Upper lobe of left lung (tissue), 6 donors: ENCODE measurements around the gene ATP5ME. TPM values are rescaled to one million over a fixed set of nuclear protein-coding genes. Genes with fewer than 3 reads are reported as not detected.

Source experiments
- ATAC-seq, 2 donors: fragments of 200-7000 bp; cut with Tn5 transposase; one replicate each; pipeline ENCODE4 v1.9.1; 2022; ENCODE audit warnings: mild to moderate bottlenecking in 2 of 2, moderate library complexity in 2 of 2; ENCODE audit not compliant: low FRiP score in 2 of 2
- DNase-seq, 2 donors: peaks; one replicate each; pipeline ENCODE4 v3.0.0-alpha.2; 2019 to 2020
- H3K27ac ChIP-seq, 4 donors: fragments of 200-600 bp; sonication (generic); one replicate each; pipeline ENCODE4 v1.5.1; 2016 to 2019
- H3K27me3 ChIP-seq, 4 donors: fragments of 200-600 bp; sonication (generic); one replicate each; pipeline ENCODE4 v1.5.1; 2017 to 2019
- H3K36me3 ChIP-seq, 4 donors: fragments of 200-600 bp; sonication (generic); one replicate each; pipeline ENCODE4 v1.5.1; 2016 to 2019
- H3K4me1 ChIP-seq, 4 donors: fragments of 200-600 bp; sonication (generic); one replicate each; pipeline ENCODE4 v1.5.1; 2018 to 2019
- H3K4me3 ChIP-seq, 4 donors: fragments of 200-600 bp; sonication (generic); one replicate each; pipeline ENCODE4 v1.5.1; 2017 to 2019; ENCODE audit warnings: mild to moderate bottlenecking in 2 of 4, moderate library complexity in 1 of 4
- H3K9me3 ChIP-seq, 4 donors: fragments of 200-600 bp; sonication (generic); one replicate each; pipeline ENCODE4 v1.5.1; 2018 to 2019
- EP300 ChIP-seq, 4 donors: sonication (generic); formaldehyde crosslinking; IDR thresholded peaks; one replicate each; pipeline ENCODE4 v1.5.1; 2017; ENCODE audit warnings: antibody characterized with exemption in 4 of 4, control low read depth in 2 of 4
- POLR2A ChIP-seq, 4 donors: fragments of 450-650 bp; IDR thresholded peaks; one replicate each; pipeline ENCODE4 v1.5.1; 2016 to 2017; ENCODE audit warnings: antibody characterized with exemption in 4 of 4, mild to moderate bottlenecking in 2 of 4
- POLR2AphosphoS5 ChIP-seq, 2 donors: sonication (generic); formaldehyde crosslinking; IDR thresholded peaks; one replicate each; pipeline ENCODE4 v1.5.1; 2017; ENCODE audit warnings: antibody characterized with exemption in 2 of 2
- WGBS, 2 donors: methylation state at CpG; one replicate each; pipeline ENCODE4 v1.1.5; 2017 to 2018; 5-methylcytosine and 5-hydroxymethylcytosine counted together
- total RNA-seq, 6 donors: library from RNA; depleted of rRNA in 4 of 6; stranded (reverse); fragments of >200 nt in 4 of 6; gene quantifications; one replicate each; pipeline versions ENCODE4 v1.1.0 to v1.2.1, GENCODE V29; 2016 to 2021
- TF ChIP-seq, protein P1 (sequence below), 6 experiments: fragments of 450-650 bp in 4 of 6; fragments of 200-600 bp in 2 of 6; sonication (generic) in 2 of 6; IDR thresholded peaks; one replicate each; pipeline ENCODE4 v1.5.1; 2016 to 2019; ENCODE audit warnings: antibody characterized with exemption in 6 of 6
- donor health status: DM: no; HTN: no; CAD: no; lungs with moderate emphysema.
- donor health status: DM: no; HTN: yes; CAD: no; lungs with severe emphysema.

The ATP5ME gene
- total RNA-seq, 6 donors from 2014 or later, result 22.6 to 216 (median 106) TPM

DNA sequence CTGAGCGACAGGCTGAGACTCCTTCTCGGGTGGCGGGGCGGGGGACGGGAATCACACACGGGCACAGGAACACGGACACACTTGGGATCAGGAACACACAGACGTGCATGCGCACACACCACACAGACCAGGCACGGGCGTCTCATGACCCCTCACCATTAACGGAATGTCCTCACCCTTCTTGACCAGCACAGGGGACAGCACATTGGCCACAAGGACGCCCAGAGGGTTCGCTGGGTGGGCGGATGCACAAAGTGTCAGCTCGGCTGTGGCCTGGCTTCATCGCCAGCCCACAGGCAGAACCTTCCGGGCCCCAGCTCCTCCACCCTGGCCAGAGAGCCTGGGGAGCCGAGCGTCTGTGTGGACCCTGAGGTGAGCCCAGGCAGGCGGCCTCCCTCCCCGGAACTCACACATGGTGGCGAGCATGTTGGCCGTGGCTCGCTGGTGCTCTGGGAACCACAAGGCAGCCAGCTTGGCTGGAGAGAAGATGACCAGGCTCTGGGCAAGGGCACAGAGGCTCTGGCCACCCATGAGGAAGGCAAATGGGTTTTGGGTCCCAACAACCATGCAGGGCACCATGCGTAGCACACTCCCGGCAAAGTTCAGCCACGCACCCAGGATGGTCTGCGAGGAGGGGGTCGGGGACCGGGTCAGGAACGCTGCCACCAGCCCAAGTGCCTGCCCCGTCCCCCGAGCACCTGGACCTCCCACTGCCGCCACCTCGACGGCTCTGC is 11.8 kb upstream of the ATP5ME start:
- 94 to 96% methylated on average over 15 to 37 of the region's 37 CpGs for WGBS, 2 donors
- H3K9me3 ChIP-seq, result no peaks in the 10 kb centered on the region
- H3K36me3 ChIP-seq, result peaks cover 0 to 5% (median 0%) of the 10 kb centered on the region in 4 donors
- H3K4me1 ChIP-seq, result peaks cover 43 to 66% (median 52%) of the 10 kb centered on the region in 4 donors
- no peak for TF ChIP-seq POLR2AphosphoS5 (IDR thresholded peaks at IDR 0.05)
- no peak for TF ChIP-seq EP300 (IDR thresholded peaks at IDR 0.05)
- no peak for TF ChIP-seq POLR2A (IDR thresholded peaks at IDR 0.05)
- TF ChIP-seq, protein P1, sequence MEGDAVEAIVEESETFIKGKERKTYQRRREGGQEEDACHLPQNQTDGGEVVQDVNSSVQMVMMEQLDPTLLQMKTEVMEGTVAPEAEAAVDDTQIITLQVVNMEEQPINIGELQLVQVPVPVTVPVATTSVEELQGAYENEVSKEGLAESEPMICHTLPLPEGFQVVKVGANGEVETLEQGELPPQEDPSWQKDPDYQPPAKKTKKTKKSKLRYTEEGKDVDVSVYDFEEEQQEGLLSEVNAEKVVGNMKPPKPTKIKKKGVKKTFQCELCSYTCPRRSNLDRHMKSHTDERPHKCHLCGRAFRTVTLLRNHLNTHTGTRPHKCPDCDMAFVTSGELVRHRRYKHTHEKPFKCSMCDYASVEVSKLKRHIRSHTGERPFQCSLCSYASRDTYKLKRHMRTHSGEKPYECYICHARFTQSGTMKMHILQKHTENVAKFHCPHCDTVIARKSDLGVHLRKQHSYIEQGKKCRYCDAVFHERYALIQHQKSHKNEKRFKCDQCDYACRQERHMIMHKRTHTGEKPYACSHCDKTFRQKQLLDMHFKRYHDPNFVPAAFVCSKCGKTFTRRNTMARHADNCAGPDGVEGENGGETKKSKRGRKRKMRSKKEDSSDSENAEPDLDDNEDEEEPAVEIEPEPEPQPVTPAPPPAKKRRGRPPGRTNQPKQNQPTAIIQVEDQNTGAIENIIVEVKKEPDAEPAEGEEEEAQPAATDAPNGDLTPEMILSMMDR (IDR thresholded peaks at IDR 0.05), result no peak
- no peak overlapping the region for H3K4me3 ChIP-seq
- H3K27me3 ChIP-seq, result no peaks in the 10 kb centered on the region
- no peak overlapping the region for H3K27ac ChIP-seq
- ATAC-seq (no peak), DNase-seq (peak in 1 of 2 donors; percentile 66)

DNA sequence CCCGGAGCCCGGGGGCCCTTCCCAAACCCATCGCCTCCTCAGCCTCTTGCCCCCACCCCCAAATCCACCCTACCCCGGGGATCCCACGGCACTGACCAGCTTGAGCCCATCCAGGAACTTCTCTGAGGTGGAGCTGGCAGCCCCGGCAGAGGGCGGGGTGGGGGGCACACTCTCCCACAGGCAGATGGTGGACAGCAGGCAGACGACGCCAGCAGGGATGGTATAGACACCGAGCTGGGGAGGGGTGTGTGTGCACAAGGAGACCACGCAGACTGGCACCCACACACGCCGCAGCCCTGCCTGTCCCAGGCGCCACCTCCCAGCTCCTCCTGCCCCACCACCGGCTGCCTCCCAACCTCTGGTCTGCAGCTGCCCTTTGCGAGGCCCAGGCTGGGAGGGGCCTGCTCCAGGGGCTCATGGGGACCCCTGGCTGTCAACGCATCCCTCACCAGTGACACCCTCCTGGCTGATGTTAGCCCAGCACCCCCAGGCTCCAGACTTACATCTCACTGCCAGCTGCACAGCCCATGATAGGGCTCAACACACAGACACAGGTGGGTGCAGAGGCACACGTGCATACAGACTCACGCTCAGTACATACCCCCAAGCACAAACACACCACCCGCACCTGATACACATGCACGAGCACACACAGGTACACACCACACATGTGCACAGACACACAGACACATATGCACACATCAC is 10.7 kb upstream of the ATP5ME start:
- Histone ChIP-seq H3K27ac (no peak overlapping the region), H3K27me3 (no peaks in the 10 kb centered on the region), H3K4me3 (no peak overlapping the region), H3K4me1 (peaks cover 47 to 73% (median 54%) of the 10 kb centered on the region in 4 donors), H3K9me3 (no peaks in the 10 kb centered on the region), H3K36me3 (peaks cover 0 to 5% (median 0%) of the 10 kb centered on the region in 4 donors)
- TF ChIP-seq, protein P1 (IDR thresholded peaks at IDR 0.05), result no peak
- TF ChIP-seq POLR2AphosphoS5 (IDR thresholded peaks at IDR 0.05), result no peak
- TF ChIP-seq POLR2A (IDR thresholded peaks at IDR 0.05), result no peak
- TF ChIP-seq EP300 (IDR thresholded peaks at IDR 0.05), result no peak
- 86 to 89% methylated on average over 7 to 20 of the region's 21 CpGs for WGBS, 2 donors
- ATAC-seq (no peak), DNase-seq (peak in 1 of 2 donors; percentile 75)

DNA sequence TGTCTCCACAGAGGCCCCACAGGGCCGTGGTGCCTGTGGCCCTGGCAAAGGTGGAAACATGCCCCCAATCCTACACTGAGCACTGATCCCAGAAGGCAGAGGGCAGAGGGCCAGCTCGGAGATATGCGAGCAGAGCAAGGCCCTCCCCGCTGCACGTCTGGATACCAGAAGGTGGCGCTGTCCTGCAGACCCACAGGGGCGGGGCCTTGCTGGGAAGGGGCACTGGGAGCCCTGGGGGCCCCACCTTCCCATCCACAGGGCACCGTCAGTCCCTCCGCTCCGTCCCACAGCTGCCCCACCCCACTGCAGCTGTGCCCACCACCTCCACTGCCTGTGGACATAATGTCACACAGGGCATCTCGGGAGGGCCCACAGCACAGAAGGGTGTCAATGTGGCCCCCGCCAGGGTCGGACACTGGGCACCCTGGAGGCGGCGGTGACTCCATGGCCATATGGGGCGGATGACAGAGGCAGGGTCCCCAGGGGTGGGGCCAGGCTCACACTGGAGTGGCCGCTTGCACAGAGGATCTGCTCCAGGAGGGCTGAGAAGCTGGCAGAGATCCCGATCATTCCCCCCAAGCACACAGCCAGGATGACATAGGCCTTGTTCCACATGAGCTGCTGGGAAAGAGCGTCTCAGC is 10.0 kb upstream of the ATP5ME start:
- peak; percentile 72 to 75 for DNase-seq
- no peak for ATAC-seq
- peaks cover 0 to 5% (median 0%) of the 10 kb centered on the region in 4 donors for H3K36me3 ChIP-seq
- 64 to 70% methylated on average over 2 to 10 of the region's 19 CpGs for WGBS, 2 donors
- TF ChIP-seq, protein P1 (IDR thresholded peaks at IDR 0.05), result peak; percentile 50 to 77 (median 70)
- no peak for TF ChIP-seq POLR2A (IDR thresholded peaks at IDR 0.05)
- no peaks in the 10 kb centered on the region for H3K9me3 ChIP-seq
- no peak overlapping the region for H3K4me3 ChIP-seq
- no peaks in the 10 kb centered on the region for H3K27me3 ChIP-seq
- peaks cover 42 to 66% (median 48%) of the 10 kb centered on the region in 4 donors for H3K4me1 ChIP-seq
- peak overlapping the region in 1 of 4 donors; percentile 19 for H3K27ac ChIP-seq

DNA sequence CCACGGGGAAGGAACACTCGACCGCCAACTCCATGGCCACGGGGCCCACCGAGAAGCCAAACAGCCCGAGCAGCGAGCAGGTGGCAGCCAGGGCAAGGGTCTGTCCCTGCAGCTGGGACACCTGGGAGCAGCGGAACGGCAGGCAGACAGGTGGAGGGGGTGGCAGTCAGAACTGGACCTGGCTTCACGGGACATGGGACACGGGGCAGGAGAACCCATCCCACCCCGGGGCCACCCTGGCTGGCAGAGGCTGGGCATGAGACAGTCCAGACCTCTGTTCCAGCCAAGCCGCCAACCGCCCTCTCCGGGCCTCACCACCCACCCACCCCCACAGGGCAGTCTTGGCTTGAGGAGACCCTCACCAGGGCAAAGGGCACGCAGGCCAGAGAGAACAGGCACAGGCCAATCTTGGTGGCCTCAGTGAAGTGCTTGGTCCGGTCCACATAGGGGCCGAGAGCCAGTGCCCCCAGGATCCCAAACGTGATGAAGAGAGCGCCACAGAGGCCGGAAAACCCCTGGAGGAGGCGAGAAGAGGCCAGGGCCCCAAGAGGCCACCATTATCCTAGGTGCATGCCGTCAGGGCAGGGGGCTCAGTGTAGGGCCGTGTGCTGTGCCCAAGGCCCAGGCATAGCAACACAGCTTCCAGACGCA is 9.3 kb upstream of the ATP5ME start:
- Histone ChIP-seq H3K9me3 (no peaks in the 10 kb centered on the region), H3K27me3 (no peaks in the 10 kb centered on the region), H3K27ac (peak overlapping the region in 2 of 4 donors; percentile 19), H3K4me3 (no peak overlapping the region), H3K36me3 (peaks cover 0 to 5% (median 0%) of the 10 kb centered on the region in 4 donors), H3K4me1 (peaks cover 39 to 59% (median 44%) of the 10 kb centered on the region in 4 donors)
- WGBS, 2 donors, result 73 to 81% methylated on average over 16 to 23 of the region's 25 CpGs
- no peak for ATAC-seq
- peak in 1 of 2 donors; percentile 58 for DNase-seq
- TF ChIP-seq POLR2A (IDR thresholded peaks at IDR 0.05), result no peak
- TF ChIP-seq, protein P1 (IDR thresholded peaks at IDR 0.05), result no peak
- TF ChIP-seq EP300 (IDR thresholded peaks at IDR 0.05), result no peak
- TF ChIP-seq POLR2AphosphoS5 (IDR thresholded peaks at IDR 0.05), result no peak
